H9 (cell line): ENCODE results near the gene LPCAT1. TPM values are rescaled to one million over a fixed set of nuclear protein-coding genes. Genes with fewer than 3 reads are reported as not detected.

Experiments
- DNase-seq: peaks from one replicate; pipeline ENCODE4 v3.0.0-alpha.2; 2017
- H2AFZ ChIP-seq: one replicate; pipeline ENCODE4 v1.6.1; 2013; ENCODE audit warnings: mild to moderate bottlenecking, low read length, control low read depth, moderate library complexity
- H2AK5ac ChIP-seq: 2 replicates; pipeline ENCODE4 v1.6.1; 2013; ENCODE audit warnings: low read length, control low read depth, mixed read lengths; ENCODE audit not compliant: insufficient read length
- H2BK120ac ChIP-seq: one replicate; pipeline ENCODE4 v1.6.1; 2013; ENCODE audit warnings: low read depth, mild to moderate bottlenecking, low read length, control low read depth, inconsistent platforms; ENCODE audit not compliant: poor library complexity, severe bottlenecking
- H2BK12ac ChIP-seq: 2 replicates; pipeline ENCODE4 v1.6.1; 2013; ENCODE audit warnings: low read length, control low read depth, mixed read lengths, low read depth; ENCODE audit not compliant: insufficient read length
- H2BK15ac ChIP-seq: 2 replicates; pipeline ENCODE4 v1.6.1; 2013; ENCODE audit warnings: low read depth, low read length, control low read depth
- H2BK20ac ChIP-seq: one replicate; pipeline ENCODE4 v1.6.1; 2013; ENCODE audit warnings: low read depth, mild to moderate bottlenecking, low read length, control low read depth, inconsistent platforms; ENCODE audit not compliant: poor library complexity, severe bottlenecking
- H2BK5ac ChIP-seq: 2 replicates; pipeline ENCODE4 v1.6.1; 2013; ENCODE audit warnings: low read length, control low read depth, mixed read lengths; ENCODE audit not compliant: insufficient read length
- H3K14ac ChIP-seq: 2 replicates; pipeline ENCODE4 v1.6.1; 2013; ENCODE audit warnings: low read length, control low read depth; ENCODE audit not compliant: insufficient read depth
- H3K18ac ChIP-seq: 2 replicates; pipeline ENCODE4 v1.6.1; 2013; ENCODE audit warnings: low read depth, mild to moderate bottlenecking, mixed read lengths, low read length, control low read depth; ENCODE audit not compliant: insufficient read length
- H3K23ac ChIP-seq: 2 replicates; pipeline ENCODE4 v1.6.1; 2013; ENCODE audit warnings: low read length, control low read depth, mixed read lengths, low read depth; ENCODE audit not compliant: insufficient read length
- H3K23me2 ChIP-seq: 2 replicates; pipeline ENCODE4 v1.6.1; 2013; ENCODE audit warnings: low read depth, mild to moderate bottlenecking, mixed read lengths, low read length, control low read depth; ENCODE audit not compliant: insufficient read length, poor library complexity, severe bottlenecking
- H3K27ac ChIP-seq: 2 replicates; pipeline ENCODE4 v1.5.1; 2013; ENCODE audit warnings: low read length, control low read depth, mixed read lengths, low read depth; ENCODE audit not compliant: insufficient read length
- H3K27me3 ChIP-seq: 2 replicates; pipeline ENCODE4 v1.6.1; 2013; ENCODE audit warnings: low read length, control low read depth, inconsistent platforms; ENCODE audit not compliant: insufficient read depth
- H3K4ac ChIP-seq: 2 replicates; pipeline ENCODE4 v1.6.1; 2013; ENCODE audit warnings: low read depth, mild to moderate bottlenecking, control low read depth, inconsistent platforms, low read length, moderate library complexity
- H3K4me1 ChIP-seq: 2 replicates; pipeline ENCODE4 v1.6.1; 2013; ENCODE audit warnings: low read length, control low read depth, inconsistent platforms; ENCODE audit not compliant: insufficient read depth
- H3K4me2 ChIP-seq: 2 replicates; pipeline ENCODE4 v1.6.1; 2013; ENCODE audit warnings: low read length, control low read depth, mixed read lengths; ENCODE audit not compliant: insufficient read length, insufficient read depth
- H3K56ac ChIP-seq: 2 replicates; pipeline ENCODE4 v1.6.1; 2013; ENCODE audit warnings: low read depth, mild to moderate bottlenecking, mixed read lengths, low read length, control low read depth; ENCODE audit not compliant: insufficient read length
- H3K79me1 ChIP-seq: 2 replicates; pipeline ENCODE4 v1.6.1; 2013; ENCODE audit warnings: low read depth, mild to moderate bottlenecking, moderate library complexity, low read length, control low read depth, inconsistent platforms; ENCODE audit not compliant: insufficient read depth, poor library complexity, severe bottlenecking
- H3K79me2 ChIP-seq: 2 replicates; pipeline ENCODE4 v1.6.1; 2013; ENCODE audit warnings: low read length, control low read depth, inconsistent platforms; ENCODE audit not compliant: insufficient read depth
- H3K9ac ChIP-seq: 2 replicates; pipeline ENCODE4 v1.6.1; 2013; ENCODE audit warnings: low read length, control low read depth, mixed read lengths; ENCODE audit not compliant: insufficient read length; ENCODE audit errors: extremely low read depth
- H3K9me3 ChIP-seq: one replicate; pipeline ENCODE4 v1.6.1; 2013; ENCODE audit warnings: low read depth, low read length, inconsistent platforms; ENCODE audit not compliant: control insufficient read depth
- H3T11ph ChIP-seq: one replicate; pipeline ENCODE4 v1.6.1; 2013; ENCODE audit warnings: mild to moderate bottlenecking, low read length, control low read depth, inconsistent platforms
- H4K20me1 ChIP-seq: one replicate; pipeline ENCODE4 v1.6.1; 2013; ENCODE audit not compliant: control insufficient read depth, insufficient read length, insufficient read depth
- H4K5ac ChIP-seq: 2 replicates; pipeline ENCODE4 v1.6.1; 2013; ENCODE audit warnings: low read depth, mild to moderate bottlenecking, mixed read lengths, low read length, control low read depth; ENCODE audit not compliant: insufficient read length
- H4K8ac ChIP-seq: replicated peaks from 2 replicates; pipeline ENCODE4 v1.6.1; 2013; ENCODE audit warnings: low read length, control low read depth, mixed read lengths, low read depth; ENCODE audit not compliant: insufficient read length
- H4K91ac ChIP-seq: 2 replicates; pipeline ENCODE4 v1.6.1; 2013; ENCODE audit warnings: low read depth, mild to moderate bottlenecking, moderate library complexity, mixed read lengths, low read length, control low read depth; ENCODE audit not compliant: insufficient read length
- H3K27ac Mint-ChIP-seq, 3 experiments: 2 replicates in 2 of 3; 3 replicates in 1 of 3; pipeline ENCODE4 v1.8.0; 2020 to 2021; ENCODE audit warnings: mixed read lengths in 3 of 3, mild to moderate bottlenecking in 1 of 3, moderate library complexity in 1 of 3
- H3K27me3 Mint-ChIP-seq: 2 replicates; pipeline ENCODE4 v1.8.0; 2021; ENCODE audit warnings: low read depth, mild to moderate bottlenecking, moderate library complexity, mixed read lengths
- H3K36me3 Mint-ChIP-seq, 3 experiments: 2 replicates in 2 of 3; 3 replicates in 1 of 3; pipeline ENCODE4 v1.8.0; 2020 to 2021; ENCODE audit warnings: low read depth in 3 of 3, mixed read lengths in 3 of 3; ENCODE audit not compliant: insufficient read depth in 1 of 3
- H3K4me1 Mint-ChIP-seq, 2 experiments: 2 replicates each; pipeline ENCODE4 v1.8.0; 2020; ENCODE audit warnings: mixed read lengths in 2 of 2
- H3K4me3 Mint-ChIP-seq, 2 experiments: 2 replicates in 1 of 2; 3 replicates in 1 of 2; pipeline ENCODE4 v1.8.0; 2020 to 2021; ENCODE audit warnings: mild to moderate bottlenecking in 2 of 2, mixed read lengths in 2 of 2, moderate library complexity in 1 of 2
- H3K9me3 Mint-ChIP-seq, 2 experiments: 2 replicates in 1 of 2; 3 replicates in 1 of 2; pipeline ENCODE4 v1.8.0; 2020; ENCODE audit warnings: mild to moderate bottlenecking in 2 of 2, mixed read lengths in 2 of 2, moderate library complexity in 1 of 2
- CTCF ChIP-seq: fragments of 200-600 bp; sonication (generic); conservative IDR thresholded peaks from 3 replicates; pipeline ENCODE4 v1.8.0; 2021; ENCODE audit warnings: antibody characterized with exemption, mild to moderate bottlenecking
- WGBS: extraction: QIAGEN DNeasy Blood & Tissue Kit; methylation state at CpG from one replicate; pipeline ENCODE4 v1.1.7; 2013; ENCODE audit warnings: missing lambda C conversion rate, low lambda C conversion rate, mixed read lengths; ENCODE audit not compliant: insufficient read length; ENCODE audit errors: extremely low coverage; 5-methylcytosine and 5-hydroxymethylcytosine counted together
- total RNA-seq: library from RNA; stranded (reverse); gene quantifications from 2 replicates; pipeline ENCODE4 v1.2.1, GENCODE V29; 2021

Gene LPCAT1
- total RNA-seq, 1 experiment from 2014 or later = 231 TPM

DNA sequence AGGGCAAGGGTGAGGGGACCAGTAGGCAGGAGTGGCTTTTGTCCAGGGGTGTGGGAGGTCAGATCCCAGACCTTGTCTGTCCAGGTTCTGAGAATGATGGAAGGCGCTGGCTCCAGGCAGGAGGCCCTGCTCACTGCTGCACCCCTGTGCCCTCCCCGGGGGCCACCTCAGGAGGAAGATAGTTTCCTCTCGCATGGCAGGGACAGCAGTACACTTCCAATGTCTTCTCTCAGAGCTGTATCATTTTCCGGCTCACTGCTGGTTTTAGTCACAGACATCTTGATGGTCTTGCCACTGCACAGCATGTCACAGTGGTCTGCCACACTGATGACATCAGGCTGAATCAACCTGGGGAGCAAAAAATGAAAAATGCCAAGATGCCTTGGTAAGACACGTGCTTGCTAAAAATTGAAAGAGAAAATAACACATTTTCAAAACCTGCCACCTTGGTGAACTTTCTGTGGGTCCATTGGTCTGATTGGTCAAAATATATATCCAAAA lies 75.2 kb downstream of the LPCAT1 start:
- Histone ChIP-seq H4K5ac (no peak overlapping the region), H3K14ac (no peak overlapping the region), H3K4me2 (no peak overlapping the region), H3K79me1 (no peaks in the 10 kb centered on the region), H2BK12ac (no peak overlapping the region), H3K23me2 (peaks cover 12% of the 10 kb centered on the region), H2AFZ (no peak overlapping the region), H3K79me2 (no peaks in the 10 kb centered on the region), H2BK20ac (no peak overlapping the region), H3K9me3 (no peaks in the 10 kb centered on the region), H3K9ac (no peak overlapping the region), H2AK5ac (no peak overlapping the region), H4K8ac (no peak overlapping the region), H2BK120ac (no peak overlapping the region), H3K4me1 (no peaks in the 10 kb centered on the region), H3K56ac (no peak overlapping the region), H3K27ac (no peak overlapping the region), H3K4ac (no peak overlapping the region), H3K23ac (no peak overlapping the region), H4K91ac (no peak overlapping the region), H2BK15ac (no peak overlapping the region), H4K20me1 (no peaks in the 10 kb centered on the region), H3T11ph (no peak overlapping the region), H3K18ac (no peak overlapping the region), H3K27me3 (peaks cover 30% of the 10 kb centered on the region), H2BK5ac (no peak overlapping the region)
- no peak for TF ChIP-seq CTCF
- no peak overlapping the region for H3K4me3 Mint-ChIP-seq
- H3K27ac Mint-ChIP-seq = no peak overlapping the region
- H3K27me3 Mint-ChIP-seq = peaks cover 92% of the 10 kb centered on the region
- DNase-seq = no peak
- H3K4me1 Mint-ChIP-seq = peaks cover 2 to 6% of the 10 kb centered on the region in 2 experiments; a peak in 2 of 4 replicates
- H3K36me3 Mint-ChIP-seq = peaks cover 0 to 2% (median 0%) of the 10 kb centered on the region in 3 experiments; a peak in 4 of 7 replicates
- no CpG with 5 or more reads among the region's 5 CpGs for WGBS
- peaks cover 18 to 20% of the 10 kb centered on the region in 2 experiments for H3K9me3 Mint-ChIP-seq
